KOPT-K1 (cell line): ENCODE data around the gene TRMT112.
"Not testable (repeated sequence)": the region's sequence is repeated elsewhere in the genome, so short reads cannot be mapped to it uniquely, and the experiment has no call there.

ENCODE experiments used
- H3K27ac ChIP-seq: fragments of 200-600 bp; sonication (generic); 2 replicates; pipeline ENCODE4 v1.5.1; 2016; ENCODE audit warnings: antibody characterized with exemption, mild to moderate bottlenecking, low read depth, low read length; ENCODE audit not compliant: poor library complexity, severe bottlenecking
- H3K36me3 ChIP-seq: fragments of 200-600 bp; sonication (generic); 2 replicates; pipeline ENCODE4 v1.5.1; 2017; ENCODE audit warnings: antibody characterized with exemption, mild to moderate bottlenecking, low read length, moderate library complexity; ENCODE audit not compliant: insufficient read depth
- H3K9me3 ChIP-seq: fragments of 200-600 bp; sonication (generic); 2 replicates; pipeline ENCODE4 v1.5.1; 2017; ENCODE audit warnings: antibody characterized with exemption, low read length, mild to moderate bottlenecking; ENCODE audit not compliant: insufficient read depth, poor library complexity, severe bottlenecking

Gene TRMT112

DNA sequence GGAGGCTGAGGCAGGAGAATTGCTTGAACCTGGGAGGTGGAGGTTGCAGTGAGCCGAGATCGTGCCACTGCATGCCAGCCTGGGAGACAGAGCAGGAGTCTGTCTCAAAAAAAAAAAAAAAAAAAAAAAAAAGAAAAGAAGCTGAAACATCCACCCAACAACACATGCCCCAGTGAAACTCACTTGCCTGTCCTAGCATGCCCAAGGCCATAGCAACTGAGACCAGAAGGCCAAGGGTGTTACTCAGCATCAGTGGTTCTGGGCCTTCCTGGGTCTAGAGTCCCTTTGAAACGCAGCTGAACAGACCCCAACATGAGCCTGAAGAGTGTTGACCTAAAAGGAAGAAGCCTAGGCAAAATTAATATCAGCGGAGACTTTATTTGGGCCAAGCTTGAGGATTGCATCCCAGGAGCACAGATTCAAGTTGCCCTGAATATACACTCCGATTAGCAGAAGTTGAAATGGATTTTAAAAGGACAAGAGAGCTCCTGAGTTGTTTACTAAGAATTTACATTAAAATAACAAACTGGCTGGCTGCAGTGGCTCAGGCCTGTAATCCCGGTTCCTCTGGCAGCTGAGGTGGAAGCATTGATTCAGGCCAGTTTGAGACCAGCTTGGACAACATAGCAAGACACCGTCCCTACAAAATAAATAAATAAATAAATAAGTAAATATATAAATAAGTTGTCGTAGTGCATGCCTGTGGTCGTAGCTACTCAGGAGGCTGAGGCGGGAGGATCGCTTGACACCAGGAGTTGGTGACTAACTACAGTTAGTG lies 7.5 kb upstream of the TRMT112 start:
- H3K27ac ChIP-seq = no peak overlapping the region
- H3K9me3 ChIP-seq = no peaks in the 10 kb centered on the region
- peaks cover 20% of the 10 kb centered on the region; the same call in 1 of the 2 replicates for H3K36me3 ChIP-seq

DNA sequence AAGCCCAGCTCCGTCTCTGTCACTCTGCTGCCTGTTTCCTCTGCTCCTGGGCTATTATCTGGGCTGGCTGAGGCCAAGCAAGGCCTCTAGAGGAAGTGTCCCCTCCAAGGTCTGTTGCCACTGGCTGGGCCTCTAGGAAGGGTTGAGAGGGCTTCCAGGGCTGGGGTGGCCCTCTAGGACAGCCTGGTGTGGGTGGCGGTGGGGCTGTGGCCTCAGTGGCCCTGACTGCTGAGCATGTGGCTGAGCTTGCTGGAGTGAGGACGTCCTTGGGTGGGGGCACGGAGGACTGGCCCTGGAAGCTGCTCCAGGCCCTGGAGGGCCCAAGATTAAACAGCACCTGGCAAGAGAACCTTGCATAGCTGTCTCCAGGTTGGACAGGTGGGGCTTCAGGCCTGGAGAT lies 6.6 kb upstream of the TRMT112 start:
- H3K9me3 ChIP-seq = not testable (repeated sequence)
- H3K27ac ChIP-seq = peak overlapping the region; percentile 79

GRCh38 chr11:64323373-64323772 lies 6.0 kb upstream of the TRMT112 start:
- Histone ChIP-seq H3K9me3 (no peaks in the 10 kb centered on the region), H3K36me3 (peaks cover 20% of the 10 kb centered on the region; the same call in 1 of the 2 replicates), H3K27ac (peak overlapping the region; percentile 79)

More for the DNA sequence above, 6.6 kb upstream of the TRMT112 start:
- peaks cover 20% of the 10 kb centered on the region; the same call in 1 of the 2 replicates for H3K36me3 ChIP-seq

DNA sequence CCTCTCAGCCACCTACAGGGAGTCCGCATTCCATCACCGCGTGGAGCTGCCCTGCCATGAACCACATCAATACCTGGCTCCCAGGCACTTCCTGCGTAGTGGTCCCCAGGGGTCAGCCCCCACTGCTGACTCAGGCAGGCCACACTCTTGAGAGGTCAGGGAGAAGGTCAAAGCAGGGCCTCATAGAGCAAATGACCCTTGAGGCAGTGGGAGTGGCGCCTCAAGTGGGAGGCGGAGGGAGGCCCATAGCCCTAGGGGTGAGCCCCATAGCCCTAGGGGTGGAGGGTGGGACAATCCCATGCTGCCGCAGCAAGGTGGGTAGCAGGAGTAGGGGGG lies 5.5 kb upstream of the TRMT112 start:
- peak overlapping the region; percentile 79 for H3K27ac ChIP-seq
- H3K36me3 ChIP-seq = peaks cover 20% of the 10 kb centered on the region; the same call in 1 of the 2 replicates
- H3K9me3 ChIP-seq = no peaks in the 10 kb centered on the region

DNA sequence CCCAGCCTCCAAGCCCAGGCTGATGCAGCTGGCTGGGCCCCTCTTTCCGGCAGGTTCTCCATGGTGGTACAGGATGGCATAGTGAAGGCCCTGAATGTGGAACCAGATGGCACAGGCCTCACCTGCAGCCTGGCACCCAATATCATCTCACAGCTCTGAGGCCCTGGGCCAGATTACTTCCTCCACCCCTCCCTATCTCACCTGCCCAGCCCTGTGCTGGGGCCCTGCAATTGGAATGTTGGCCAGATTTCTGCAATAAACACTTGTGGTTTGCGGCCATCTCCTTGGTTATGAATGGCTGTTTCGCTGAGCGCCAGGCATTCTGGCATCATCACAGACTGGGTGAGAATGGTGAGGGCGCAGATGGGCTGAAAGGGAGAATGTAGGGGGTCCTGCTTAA lies 4.2 kb upstream of the TRMT112 start:
- Histone ChIP-seq H3K36me3 (peaks cover 20% of the 10 kb centered on the region; the same call in 1 of the 2 replicates), H3K27ac (peak overlapping the region; percentile 21), H3K9me3 (no peaks in the 10 kb centered on the region)

DNA sequence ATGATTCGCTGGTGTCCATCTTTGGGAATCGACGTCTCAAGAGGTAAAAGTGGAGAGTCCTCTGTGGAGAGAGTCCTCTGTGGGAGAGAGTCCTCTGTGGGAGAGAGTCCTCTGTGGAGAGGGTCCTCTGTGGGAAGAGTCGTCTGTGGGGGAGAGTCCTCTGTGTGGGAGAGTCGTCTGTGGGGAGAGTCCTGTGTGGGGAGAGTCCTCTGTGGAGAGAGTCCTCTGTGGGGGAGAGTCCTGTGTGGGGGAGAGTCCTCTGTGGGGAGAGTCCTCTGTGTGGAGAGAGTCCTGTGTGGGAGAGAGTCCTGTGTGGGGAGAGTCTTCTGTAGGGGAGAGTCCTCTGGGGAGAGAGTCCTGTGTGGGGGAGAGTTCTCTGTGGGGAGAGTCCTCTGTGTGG lies 3.7 kb upstream of the TRMT112 start:
- peaks cover 23% of the 10 kb centered on the region; the same call in 1 of the 2 replicates for H3K36me3 ChIP-seq
- peak overlapping the region; percentile 21 for H3K27ac ChIP-seq
- no peaks in the 10 kb centered on the region for H3K9me3 ChIP-seq

DNA sequence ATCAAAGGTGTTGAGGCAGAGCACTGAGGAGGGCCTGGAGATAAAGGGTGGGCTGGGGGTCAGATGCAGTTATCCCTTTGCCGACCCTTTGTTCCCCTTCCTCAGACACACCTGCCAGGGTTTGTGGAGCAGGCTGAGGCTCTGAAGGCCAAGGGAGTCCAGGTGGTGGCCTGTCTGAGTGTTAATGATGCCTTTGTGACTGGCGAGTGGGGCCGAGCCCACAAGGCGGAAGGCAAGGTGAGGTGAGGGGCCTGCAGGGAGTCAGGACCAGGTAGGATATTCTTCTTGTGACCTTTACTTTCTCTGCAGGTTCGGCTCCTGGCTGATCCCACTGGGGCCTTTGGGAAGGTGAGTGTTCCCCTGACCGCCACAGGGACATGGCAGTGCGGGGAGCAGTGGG lies 3.2 kb upstream of the TRMT112 start:
- H3K27ac ChIP-seq = no peak overlapping the region
- H3K9me3 ChIP-seq = no peaks in the 10 kb centered on the region
- peaks cover 28% of the 10 kb centered on the region; the same call in 1 of the 2 replicates for H3K36me3 ChIP-seq

DNA sequence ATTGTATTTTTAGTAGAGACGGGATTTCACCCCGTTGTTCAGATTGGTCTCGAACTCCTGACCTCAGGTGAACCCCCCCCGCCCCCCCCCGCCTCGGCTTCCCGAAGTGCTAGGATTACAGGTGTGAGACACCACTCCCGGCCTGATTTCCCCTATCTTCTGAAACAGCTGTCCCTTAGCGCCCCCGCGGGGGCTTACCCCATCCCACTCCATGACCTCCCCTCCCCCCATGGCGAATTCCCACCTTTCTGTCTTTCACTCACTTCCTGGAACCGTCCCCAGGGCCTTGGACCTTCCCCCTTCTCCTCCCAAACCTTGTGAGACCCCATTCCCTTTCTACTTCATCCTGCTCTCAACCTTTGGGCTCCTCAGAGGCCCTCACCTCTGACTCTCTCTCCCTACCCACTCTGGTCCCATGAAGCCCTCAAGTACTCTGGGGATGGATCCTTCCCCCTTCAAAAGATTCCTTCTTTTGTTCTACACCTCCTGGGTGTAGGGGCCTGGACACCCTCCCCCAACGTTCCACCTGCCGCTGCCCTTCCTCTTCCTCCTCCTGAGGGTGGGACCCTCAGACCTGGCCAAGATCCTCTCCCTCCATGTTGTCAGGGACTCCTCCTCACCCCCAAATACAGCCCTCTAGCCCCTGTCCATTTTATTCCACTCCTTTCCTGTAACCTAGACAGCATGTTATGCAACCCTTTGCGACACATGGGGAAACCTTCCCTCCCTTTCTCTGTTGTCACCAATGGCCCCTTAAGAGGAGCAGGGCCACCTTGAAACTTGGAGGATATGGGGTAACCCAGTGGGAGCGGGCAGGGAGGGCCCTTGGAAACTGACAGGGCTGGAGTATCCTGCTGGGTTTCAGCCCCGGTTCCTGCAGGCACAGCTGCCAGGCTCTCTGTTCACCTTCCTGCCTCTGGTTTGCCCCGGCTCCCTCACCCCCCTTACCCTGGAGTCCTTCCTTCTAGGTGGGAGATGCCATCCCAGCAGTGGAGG lies 1.7 kb upstream of the TRMT112 start:
- Histone ChIP-seq H3K36me3 (peaks cover 43% of the 10 kb centered on the region), H3K9me3 (no peaks in the 10 kb centered on the region), H3K27ac (peak overlapping the region; percentile 80)

- peaks cover 52% of the 10 kb centered on the region for H3K36me3 ChIP-seq
- no peaks in the 10 kb centered on the region for H3K9me3 ChIP-seq
- peak within 1 kb of the TSS; percentile 80 for H3K27ac ChIP-seq
These were observed 804 bp upstream of the TRMT112 start, which contains the start of gene PRDX5 for GRCh38 chr11:64317961-64318765. TSS of gene PRDX5 (plus strand) at chr11:64318121. CDS start at chr11:64318216, 95 bp downstream.

DNA sequence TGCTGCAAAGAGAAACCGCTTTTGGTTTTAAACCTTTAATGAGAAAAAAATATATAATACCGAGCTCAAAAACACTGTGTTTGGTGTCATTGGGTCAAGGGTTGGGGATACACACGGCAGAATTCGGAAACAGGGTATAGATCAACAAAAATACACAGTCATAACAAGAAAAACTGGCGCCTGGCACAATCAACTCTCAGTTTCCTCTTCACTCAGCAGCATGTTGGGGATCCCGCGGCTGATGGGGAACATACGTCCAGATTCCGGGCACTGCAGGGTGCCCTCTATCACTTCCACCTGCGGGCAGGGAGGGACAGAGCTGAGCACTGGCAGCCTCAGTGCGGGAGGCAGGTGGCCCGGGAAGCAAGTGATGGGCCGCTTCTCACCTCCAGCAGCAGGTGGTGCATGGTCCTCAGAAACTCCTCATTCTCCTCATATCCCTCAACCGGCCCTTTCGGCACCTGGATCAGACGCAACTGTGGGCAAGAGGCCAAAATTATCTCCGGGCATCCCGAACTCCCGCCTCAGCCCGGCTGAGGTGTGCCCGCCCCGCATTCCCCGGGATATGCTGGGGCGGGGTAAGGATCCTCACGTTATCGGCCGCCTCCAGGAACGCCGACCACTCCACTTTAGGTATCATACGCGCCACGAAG lies 561 bp downstream of the TRMT112 start:
- no peaks in the 10 kb centered on the region for H3K9me3 ChIP-seq
- H3K36me3 ChIP-seq = peaks cover 55% of the 10 kb centered on the region
- H3K27ac ChIP-seq = peak overlapping the region; percentile 80

- Histone ChIP-seq H3K27ac (peak overlapping the region; percentile 80), H3K36me3 (peaks cover 49% of the 10 kb centered on the region)
- H3K9me3 ChIP-seq = not testable (repeated sequence)
These were observed 1.5 kb downstream of the TRMT112 start for GRCh38 chr11:64315667-64316526.

GRCh38 chr11:64314805-64315561 lies 2.4 kb downstream of the TRMT112 start:
- Histone ChIP-seq H3K36me3 (peaks cover 54% of the 10 kb centered on the region), H3K27ac (no peak overlapping the region), H3K9me3 (no peaks in the 10 kb centered on the region)
